G401 (cell line): ENCODE measurements around the gene TFDP2. TPM values are rescaled to one million over a fixed set of nuclear protein-coding genes. Genes with fewer than 3 reads are reported as not detected.
A peak's percentile ranks its signal among the peaks of the same experiment; 100 is the strongest.
"Not testable (repeated sequence)": the region's sequence is repeated elsewhere in the genome, so short reads cannot be mapped to it uniquely, and the experiment has no call there.

Experiments used
- DNase-seq: peaks from one replicate; pipeline ENCODE4 v3.0.0-alpha.2; 2015; ENCODE audit warnings: low spot score
- in situ Hi-C: cut with HindIII; loops from 2 replicates; pipeline ENCODE4 v1.10.0; 2016; ENCODE audit warnings: low sequenced_read_pairs, mixed read lengths
- total RNA-seq: library from RNA; depleted of rRNA; stranded (reverse); fragments of >200 nt; shearing (Covaris generic); gene quantifications from 2 replicates; pipeline ENCODE4 v1.2.3, GENCODE V29; 2014

TFDP2 gene
- total RNA-seq, 1 experiment from 2014 or later = 168 TPM

DNA sequence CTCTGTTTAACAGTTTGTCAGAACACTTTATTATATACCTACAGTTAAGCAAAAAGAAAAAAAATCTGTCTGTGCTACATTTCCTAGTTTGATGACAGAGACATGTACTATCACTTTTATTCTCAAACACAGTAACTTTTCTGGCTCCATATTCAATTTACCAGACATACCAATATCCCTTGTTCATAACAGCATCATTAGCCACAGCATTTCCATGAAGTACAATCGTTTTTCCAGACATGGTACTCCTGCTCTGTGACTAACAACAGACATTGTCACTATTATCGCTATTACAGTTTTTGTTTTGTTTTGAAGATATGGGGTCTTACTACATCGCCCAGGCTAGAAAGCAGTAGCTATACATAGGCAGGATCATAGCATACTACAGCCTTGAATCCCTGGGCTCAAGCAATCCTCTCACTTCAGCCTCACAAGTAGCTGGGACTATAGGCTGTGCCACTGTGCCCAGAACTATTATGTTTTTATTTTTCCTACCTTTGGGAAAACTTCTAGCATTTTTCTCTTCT is 14.5 kb downstream of the TFDP2 start:
- in situ Hi-C loops = no loop called here
- DNase-seq = no peak

DNA sequence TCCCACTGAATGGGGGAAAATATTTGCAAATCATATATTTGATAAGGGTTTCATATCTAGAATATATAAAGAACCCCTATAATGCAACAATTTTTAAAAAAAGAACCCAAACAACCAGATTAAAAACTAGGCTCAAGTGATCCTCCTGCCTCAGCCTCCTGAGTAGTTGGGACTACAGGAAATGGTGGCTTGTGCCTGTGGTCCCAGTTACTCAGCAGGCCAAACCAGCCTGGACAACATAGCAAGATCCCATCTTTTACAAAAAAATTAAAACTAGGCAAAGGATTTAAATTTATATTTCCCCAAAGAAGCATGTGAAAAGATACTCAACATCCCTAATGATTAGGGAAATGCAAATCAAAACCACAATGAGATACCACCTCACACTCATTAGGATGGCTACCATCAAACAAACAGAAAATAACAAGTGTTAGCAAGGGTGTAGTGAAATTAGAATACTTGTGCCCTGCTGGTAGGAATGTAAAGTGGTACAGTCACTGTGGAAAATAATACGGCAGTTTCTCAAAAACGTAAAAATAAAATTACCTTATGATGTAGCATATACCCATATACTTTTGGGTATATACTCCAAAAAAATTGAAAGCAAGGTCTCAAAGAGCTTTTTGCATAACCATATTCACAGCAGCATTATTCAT is 19.7 kb downstream of the TFDP2 start:
- no peak for DNase-seq
- in situ Hi-C loops = no loop called here

DNA sequence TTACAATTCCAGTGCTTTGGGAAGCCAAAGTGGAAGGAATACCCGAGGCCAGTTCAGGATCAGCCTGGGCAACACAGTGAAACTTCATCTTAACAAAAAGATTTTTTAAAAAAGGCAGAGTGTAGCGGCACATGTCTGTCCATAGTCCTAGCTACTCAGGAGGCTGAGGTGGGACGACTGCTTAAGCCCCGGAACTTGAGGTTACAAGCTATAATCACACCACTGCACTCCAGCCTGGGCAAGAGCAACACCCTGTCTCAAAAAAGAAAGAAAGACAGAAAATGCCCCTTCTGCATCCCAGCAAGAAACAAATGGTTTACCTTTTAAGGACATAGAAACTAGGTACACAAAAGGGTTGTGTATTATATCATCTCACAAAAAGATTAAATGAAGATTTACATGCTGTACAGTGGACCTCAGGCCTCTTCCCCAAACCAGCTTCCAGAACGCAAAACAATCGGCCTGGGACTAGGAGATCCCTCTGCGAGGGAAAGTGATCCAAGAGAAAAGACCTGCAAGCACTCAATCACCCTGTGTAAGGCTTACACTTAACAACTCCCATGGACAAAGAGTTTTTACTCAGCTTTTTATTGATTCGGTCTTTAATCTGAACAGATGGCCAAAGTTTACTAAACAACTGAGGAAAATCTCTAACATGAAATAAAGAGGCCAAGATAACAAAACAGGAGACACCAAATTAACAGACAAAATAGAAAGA is 21.2 kb downstream of the TFDP2 start:
- in situ Hi-C loops = no loop called here
- no peak for DNase-seq

DNA sequence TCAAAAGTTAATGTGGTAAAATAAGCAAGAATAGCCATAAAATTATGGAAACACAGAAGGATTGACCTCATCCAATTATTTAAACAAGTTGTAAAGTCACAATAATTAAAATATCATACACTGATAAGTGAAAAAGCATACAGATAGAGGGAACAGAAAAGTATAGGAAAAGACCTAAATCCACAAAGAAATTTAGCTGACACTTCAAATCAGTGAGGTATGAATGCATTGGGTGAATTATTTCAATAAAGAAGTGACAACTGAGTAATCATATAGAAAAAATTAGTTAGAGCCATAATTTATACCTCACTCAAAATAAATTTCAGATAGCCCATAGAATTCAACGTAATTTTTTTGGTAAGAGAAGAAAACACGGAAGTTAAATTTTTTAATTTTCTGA is 25.1 kb downstream of the TFDP2 start:
- DNase-seq = no peak
- in situ Hi-C loops = no loop called here

DNA sequence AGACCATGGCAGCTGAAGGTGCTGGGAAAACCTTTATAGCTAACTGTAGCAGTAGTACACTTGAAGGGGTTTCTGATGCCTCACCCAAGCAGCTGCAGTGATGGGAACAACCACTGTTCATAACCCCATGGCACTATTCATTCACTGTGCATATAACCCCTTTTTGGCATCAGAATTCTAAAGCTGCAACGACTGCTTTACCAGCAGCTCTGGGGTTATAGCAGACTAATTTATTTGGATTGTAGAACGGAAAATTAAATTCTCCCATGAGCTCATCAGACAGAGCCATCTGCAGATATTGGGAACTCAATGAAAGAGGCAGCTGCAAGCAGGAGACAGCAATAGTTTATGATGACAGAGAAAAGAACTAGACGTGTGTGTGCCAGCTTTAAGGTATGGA is 28.6 kb downstream of the TFDP2 start:
- DNase-seq = no peak
- in situ Hi-C loops = no loop called here

DNA sequence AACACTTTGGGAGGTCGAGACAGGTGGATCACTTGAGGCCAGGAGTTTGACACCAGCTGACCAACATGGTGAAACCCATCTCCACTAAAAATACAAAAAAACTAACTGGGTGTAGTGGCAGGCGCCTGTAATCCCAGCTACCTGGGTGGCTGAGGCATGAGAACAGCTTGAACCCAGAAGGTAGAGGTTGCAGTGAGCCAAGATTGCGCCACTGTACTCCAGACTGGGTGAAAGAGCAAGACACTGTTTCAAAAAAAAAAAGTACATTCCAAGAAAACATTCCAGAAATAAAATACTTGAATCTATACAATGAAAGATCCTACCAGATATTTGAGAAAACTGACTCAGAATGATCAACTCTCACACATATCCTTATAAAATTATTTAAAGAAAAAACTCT is 30.4 kb downstream of the TFDP2 start:
- in situ Hi-C loops = no loop called here
- DNase-seq = no peak

DNA sequence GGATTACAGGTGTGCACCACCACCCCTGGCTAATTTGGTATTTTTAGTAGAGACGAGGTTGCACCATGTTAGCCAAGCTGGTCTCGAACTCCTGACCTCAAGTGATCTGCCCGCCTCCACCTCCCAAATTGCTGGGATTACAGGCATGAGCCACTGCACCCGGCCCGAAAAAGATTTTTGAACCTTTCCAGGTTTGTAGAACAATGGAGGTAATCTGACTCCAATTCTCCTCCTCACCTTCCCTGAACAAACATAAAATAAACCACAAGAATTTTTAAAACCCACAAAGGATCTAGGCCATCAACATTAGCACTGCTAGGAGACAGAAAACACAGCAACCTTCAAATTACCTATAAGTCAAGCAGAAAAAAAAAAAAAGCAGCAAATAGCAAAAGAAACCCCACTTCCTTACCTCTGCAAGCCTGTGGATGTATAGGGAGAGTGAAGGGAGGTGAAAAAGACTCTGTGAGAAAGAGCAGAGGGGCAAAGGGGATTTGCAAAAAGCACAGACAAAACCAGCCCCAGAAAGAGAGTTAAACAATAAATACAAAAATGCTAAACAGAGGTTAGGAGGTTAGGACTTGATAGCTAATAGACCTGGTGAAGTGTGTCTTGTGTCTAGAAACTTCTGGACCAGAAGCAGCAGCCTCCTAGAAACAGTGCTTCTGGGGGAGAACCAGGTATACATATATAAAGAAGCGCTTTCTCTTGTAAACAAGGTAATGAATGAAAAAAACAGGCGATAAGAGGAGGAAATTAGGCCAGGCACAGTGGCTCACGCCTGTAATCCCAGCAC is 32.1 kb downstream of the TFDP2 start:
- in situ Hi-C loops = no loop called here
- no peak for DNase-seq

DNA sequence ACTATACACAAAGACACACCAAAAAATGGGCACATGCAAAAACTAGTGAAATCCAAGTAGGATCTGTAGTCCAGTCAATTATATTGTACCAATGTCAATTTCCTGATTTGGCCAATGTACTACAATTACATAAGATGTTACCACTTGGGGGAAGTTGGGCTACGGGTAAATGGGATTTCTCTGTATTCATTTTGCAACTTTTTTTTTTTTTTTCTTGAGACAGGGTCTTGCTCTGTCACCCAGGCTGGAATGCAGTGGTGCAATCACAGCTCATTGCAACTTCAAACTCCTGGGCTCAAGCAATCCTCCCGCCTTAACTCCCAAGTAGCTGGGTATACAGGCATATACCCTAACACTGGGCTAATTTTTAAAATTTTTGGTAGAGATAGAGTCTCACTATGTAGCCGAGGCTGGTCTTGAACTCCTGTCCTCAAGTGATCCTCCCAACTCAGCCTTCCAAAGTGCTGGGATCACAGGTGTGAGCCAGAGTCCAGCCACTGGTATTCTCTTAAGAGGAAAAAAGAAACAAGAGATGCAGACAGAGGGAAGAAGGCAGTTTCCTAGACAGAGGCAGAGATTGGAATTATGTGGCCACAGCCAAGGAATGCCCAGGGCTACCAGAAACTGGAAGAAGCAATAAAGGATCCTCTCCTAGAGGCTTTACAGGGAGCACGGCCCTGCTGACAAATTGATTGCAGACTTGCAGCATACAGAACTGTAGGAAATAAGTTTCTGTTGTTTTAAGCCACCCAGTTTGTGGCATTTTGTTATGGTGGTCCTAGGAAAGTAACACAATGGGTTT is 33.3 kb downstream of the TFDP2 start:
- no peak for DNase-seq

DNA sequence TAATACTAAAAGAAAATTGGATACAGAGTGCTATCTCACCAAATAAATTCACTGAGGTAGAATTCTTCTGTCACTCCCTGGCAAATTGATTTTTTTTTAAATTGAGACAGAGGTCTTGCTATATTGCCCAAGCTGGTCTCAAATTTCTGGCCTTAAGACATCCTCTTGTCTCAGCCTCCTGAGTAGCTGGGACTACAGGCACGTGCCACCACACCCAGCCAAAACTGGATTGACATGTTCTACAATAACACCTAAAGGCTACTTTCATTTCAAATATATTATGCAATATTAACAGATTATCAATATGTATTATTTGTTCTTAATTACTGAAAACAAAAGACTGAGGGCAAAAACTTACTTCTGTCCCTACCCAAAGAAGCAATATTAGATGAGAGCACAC is 36.7 kb downstream of the TFDP2 start:
- in situ Hi-C loops = no loop called here

More for the DNA sequence above, 33.3 kb downstream of the TFDP2 start:
- in situ Hi-C loops = no loop called here

DNA sequence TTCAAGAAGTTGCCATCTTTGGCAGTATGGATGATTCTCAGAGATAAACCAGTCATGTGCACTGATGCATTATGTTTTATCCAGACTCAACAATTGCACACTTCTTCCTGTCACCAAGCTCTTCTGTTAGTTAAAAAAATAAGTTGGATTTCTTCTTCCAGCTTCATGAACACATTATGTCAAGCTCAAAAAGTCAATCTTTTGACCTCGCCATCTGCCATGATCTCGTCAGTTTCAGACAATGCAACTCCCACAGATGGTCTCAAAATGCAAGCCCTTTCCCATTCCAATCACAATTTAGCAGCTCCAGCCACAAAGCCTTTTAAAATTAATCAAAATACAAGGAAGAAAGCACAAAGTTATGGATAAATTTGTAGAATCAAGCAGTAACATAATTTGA is 42.8 kb downstream of the TFDP2 start:
- in situ Hi-C loops = no loop called here
- peak; percentile 53 for DNase-seq

More for the DNA sequence above, 36.7 kb downstream of the TFDP2 start:
- no peak for DNase-seq

DNA sequence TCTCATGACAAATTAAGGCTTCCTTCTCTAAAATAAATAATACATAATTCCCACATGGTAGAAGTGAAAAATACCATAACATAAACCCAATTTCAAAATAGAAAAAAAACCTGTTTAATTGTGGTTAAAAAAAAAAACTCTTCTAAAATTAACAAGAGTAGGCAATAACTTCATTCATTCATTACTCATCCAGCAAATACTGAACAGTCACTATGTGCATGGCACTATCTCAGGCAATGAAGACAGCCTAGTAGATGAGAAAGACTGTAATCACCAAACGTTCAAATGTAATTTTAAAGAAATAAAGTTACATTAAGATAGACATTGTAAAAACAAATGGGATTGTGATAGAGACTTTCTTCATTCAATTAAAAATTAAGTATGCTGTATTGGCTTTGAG is 43.4 kb downstream of the TFDP2 start:
- DNase-seq = no peak
- in situ Hi-C loops = no loop called here

DNA sequence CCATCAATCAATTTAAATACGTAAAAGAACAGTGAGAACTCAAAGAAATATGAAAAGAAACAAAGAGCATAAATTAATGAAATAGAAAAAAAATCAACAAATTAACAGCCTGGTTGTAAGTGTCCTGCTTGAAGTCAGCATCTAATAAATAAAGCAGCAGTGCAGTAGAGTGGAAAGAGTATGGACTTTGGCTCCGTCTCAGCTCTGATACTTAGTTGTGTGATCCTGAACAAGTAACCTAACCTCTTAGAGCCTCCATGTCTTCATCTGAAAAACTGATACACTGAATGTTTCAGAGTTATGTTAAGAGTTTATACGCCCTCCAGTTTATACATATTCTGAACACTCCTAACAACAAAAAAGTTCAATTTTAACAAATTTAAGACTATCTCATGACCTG is 44.6 kb downstream of the TFDP2 start:
- DNase-seq = no peak
- in situ Hi-C loops = no loop called here

DNA sequence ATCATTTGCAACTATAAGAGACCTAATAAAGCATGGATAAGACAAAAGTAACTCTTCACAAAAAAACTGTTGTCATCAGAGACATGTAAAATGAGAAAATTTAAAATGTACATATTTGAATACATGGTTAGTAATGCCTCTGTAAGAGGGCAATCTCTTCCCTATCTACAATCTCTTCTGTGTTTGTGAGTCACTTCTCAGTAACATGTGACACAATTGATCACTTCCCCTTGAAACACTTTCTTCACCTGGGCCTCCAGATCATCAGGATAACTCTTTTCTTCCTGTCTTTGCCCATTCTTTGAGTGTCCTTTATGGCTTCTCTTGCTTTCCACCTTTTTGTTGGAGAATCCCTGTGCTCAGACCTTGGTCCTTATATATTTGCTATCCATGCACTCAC is 50.4 kb downstream of the TFDP2 start:
- no peak for DNase-seq
- in situ Hi-C loops = no loop called here

DNA sequence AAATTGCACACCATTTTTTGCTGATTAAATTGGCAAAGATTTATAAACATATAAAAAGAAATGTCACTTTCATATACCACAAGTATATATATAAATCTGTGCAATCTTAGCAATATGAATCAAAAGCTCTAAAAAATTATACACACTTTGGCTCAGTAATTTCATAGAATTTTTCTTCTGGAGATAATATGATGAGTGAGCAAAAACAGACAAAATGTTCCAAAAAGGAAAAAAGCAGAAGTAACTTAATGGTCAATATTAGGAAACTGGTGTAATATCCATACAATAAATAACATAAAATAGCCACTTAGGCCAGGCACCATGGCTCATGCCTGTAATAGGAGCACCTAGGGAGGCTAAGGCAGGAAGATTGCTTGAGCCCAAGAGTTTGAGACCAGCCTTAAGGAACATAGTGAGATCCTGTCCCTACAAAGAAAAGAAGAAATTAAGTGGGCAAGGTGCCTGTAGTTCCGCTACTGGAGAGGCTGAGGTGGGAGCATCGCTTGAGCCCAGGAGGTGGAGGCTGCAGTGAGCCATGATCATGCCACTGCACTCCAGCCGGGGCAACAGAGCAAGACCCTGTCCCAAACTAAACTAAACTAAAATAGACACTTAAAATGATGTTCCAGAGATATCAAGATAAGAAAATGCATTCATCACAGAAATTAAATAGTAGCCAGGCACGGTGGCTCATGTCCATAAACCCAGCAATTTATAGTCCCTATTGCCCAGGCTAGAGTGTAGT is 52.1 kb downstream of the TFDP2 start:
- in situ Hi-C loops = no loop called here
- DNase-seq = no peak

DNA sequence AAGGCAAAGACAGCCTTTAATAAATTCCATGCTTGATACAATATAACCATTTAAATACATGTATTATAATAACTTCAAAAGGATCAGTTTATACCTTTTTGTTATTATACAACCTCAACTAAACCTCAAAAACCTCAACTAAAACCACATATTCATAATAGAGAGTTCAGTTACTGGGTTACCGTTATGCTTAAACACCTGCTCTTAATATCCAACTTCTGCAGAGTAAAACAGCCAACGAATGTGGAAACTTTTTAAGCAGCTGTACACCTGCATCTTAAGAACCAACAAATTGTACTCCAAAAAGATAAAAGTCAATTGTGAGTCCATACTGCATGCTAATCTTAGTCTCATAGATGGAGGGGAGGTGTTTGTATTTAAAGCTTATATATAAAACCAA is 53.5 kb downstream of the TFDP2 start:
- in situ Hi-C loops = no loop called here

DNA sequence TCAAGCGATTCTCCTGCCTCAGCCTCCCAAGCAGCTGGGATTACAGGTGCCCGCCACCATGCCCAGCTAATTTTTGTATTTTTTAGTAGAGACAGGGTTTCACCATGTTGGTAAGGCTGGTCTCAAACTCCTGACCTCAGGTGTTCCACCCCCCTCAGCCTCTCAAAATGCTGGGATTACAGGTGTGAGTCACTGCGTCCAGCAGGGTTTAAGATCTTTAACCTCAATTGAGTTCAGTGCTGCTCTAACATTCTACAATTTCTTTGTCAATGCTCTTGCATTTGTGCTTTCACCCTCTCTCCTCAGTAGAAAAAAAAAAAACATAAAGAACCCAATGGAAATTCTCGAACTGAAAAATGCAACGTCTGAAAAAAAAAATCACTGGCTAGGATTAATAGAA is 60.4 kb downstream of the TFDP2 start:
- in situ Hi-C loops, DNase-seq: not testable (repeated sequence)

More for the DNA sequence above, 53.5 kb downstream of the TFDP2 start:
- no peak for DNase-seq

DNA sequence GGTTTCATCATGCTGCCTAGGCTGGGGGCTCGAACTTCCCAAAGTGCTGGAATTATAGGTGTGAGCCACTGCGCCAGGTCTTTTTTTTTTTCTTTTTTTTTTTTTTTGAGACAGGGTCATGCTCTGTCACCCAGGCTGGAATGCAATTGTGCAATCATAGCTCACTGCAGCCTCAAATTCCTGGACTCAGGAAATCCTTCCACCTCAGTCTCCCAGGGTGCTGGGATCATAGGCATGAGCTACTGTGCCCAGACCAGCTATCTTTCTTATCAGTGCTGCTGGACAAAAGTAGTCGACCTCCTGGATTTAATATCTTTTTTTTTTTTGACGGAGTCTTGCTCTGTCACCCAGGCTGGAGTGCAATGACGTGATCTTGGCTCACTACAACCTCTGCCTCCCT is 60.8 kb downstream of the TFDP2 start:
- in situ Hi-C loops = no loop called here
- no peak for DNase-seq

DNA sequence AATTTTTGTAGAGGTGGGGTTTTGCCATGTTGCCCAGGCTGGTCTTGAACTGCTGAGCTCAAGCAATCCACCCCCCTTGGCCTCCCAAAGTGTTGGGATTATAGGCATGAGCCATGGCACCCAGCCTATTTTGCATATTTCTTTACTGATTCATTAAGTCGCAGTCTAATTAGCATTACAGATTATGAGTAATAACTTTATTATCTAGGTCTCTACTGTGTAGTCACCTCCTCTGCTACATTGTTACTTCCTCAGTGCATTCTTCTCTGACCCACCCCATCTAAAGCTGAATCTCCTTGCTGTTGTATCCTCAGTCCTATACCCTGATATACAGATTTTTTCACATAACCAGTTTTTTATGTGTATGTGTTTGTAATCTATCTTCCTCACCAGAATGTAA is 61.7 kb downstream of the TFDP2 start:
- no peak for DNase-seq
- in situ Hi-C loops = no loop called here
